Calu3 (cell line): ENCODE measurements around the gene HOXC10. TPM values are rescaled to one million over a fixed set of nuclear protein-coding genes. Genes with fewer than 3 reads are reported as not detected.

ENCODE experiments used
- BruUV-seq: library from RNA; stranded (reverse); fragments of 400-500 nt; replicated peaks from 2 replicates; lab custom pipeline; 2021; lab: Mats Ljungman, UMichigan
- CTCF ChIA-PET: fragments of 300-600 bp; sonication (Branson Sonifier 250); formaldehyde crosslinking; loops from one replicate; lab custom pipeline; 2022; ENCODE audit warnings: antibody characterized with exemption; lab: Charles Lee
- DNase-seq: peaks from one replicate; pipeline ENCODE4 v3.0.0; 2022
- H3K27ac Mint-ChIP-seq: one replicate; pipeline ENCODE4 v1.8.0; 2022; ENCODE audit warnings: mixed read lengths; ENCODE audit not compliant: unreplicated experiment
- H3K27me3 Mint-ChIP-seq: one replicate; pipeline ENCODE4 v1.8.0; 2022; ENCODE audit warnings: mixed read lengths; ENCODE audit not compliant: unreplicated experiment
- H3K36me3 Mint-ChIP-seq: one replicate; pipeline ENCODE4 v1.8.0; 2022; ENCODE audit warnings: mild to moderate bottlenecking, moderate library complexity, mixed read lengths; ENCODE audit not compliant: insufficient read depth, unreplicated experiment
- H3K4me1 Mint-ChIP-seq: one replicate; pipeline ENCODE4 v1.8.0; 2022; ENCODE audit warnings: mild to moderate bottlenecking, low read depth, mixed read lengths; ENCODE audit not compliant: unreplicated experiment
- H3K4me3 Mint-ChIP-seq: one replicate; pipeline ENCODE4 v1.8.0; 2022; ENCODE audit warnings: mild to moderate bottlenecking, low read depth, moderate library complexity, mixed read lengths; ENCODE audit not compliant: unreplicated experiment
- H3K9me3 Mint-ChIP-seq: one replicate; pipeline ENCODE4 v1.8.0; 2022; ENCODE audit warnings: low read depth, mixed read lengths; ENCODE audit not compliant: unreplicated experiment
- CTCF ChIP-seq: fragments of 200-600 bp; IDR thresholded peaks from one replicate; pipeline ENCODE4 v1.8.0; 2022; ENCODE audit warnings: antibody characterized with exemption; ENCODE audit not compliant: unreplicated experiment
- intact Hi-C: fragments of 100-400 bp; cut with micrococcal nuclease; formaldehyde crosslinking; loops from one replicate; pipeline ENCODE4 v1.10.0; 2022; ENCODE audit not compliant: unreplicated experiment
- total RNA-seq: library from RNA; stranded (reverse); gene quantifications from 2 replicates; pipeline ENCODE4 v1.2.3, GENCODE V29; 2022

Gene HOXC10
- total RNA-seq, 1 experiment from 2014 or later = 0.71 TPM

GRCh38 chr12:54017878-54018467, 33.0 kb downstream of the HOXC10 start:
- Mint-ChIP-seq H3K4me1 (no peaks in the 10 kb centered on the region), H3K27ac (no peak overlapping the region), H3K36me3 (peaks cover 11% of the 10 kb centered on the region), H3K4me3 (peak overlapping the region; percentile 77), H3K27me3 (peaks cover 80% of the 10 kb centered on the region), H3K9me3 (no peaks in the 10 kb centered on the region)
- DNase-seq = peak; percentile 81
- CTCF ChIA-PET = interaction anchor here (0.6 to 2.2 kb wide), 15 partner anchors 8 to 260 kb away, joined by 3 to 25 read pairs (median 6); partner anchors contain the start of genes HOXC5, HOXC6, HOXC8 and SMUG1
- no TSS peak for BruUV-seq
- intact Hi-C loops = no loop called here
- no peak for TF ChIP-seq CTCF

GRCh38 chr12:54018468-54018984, 33.6 kb downstream of the HOXC10 start:
- TF ChIP-seq CTCF = no peak
- Mint-ChIP-seq H3K4me3 (peak overlapping the region; percentile 77), H3K4me1 (no peaks in the 10 kb centered on the region), H3K27ac (no peak overlapping the region), H3K27me3 (peaks cover 80% of the 10 kb centered on the region), H3K36me3 (peaks cover 11% of the 10 kb centered on the region), H3K9me3 (no peaks in the 10 kb centered on the region)
- no TSS peak for BruUV-seq
- no peak for DNase-seq
- intact Hi-C loops = no loop called here
- CTCF ChIA-PET = interaction anchor here (1.8 to 2.2 kb wide), 2 partner anchors 10 to 14 kb away, joined by 7 to 25 read pairs; partner anchors contain the start of genes HOXC5 and HOXC6

GRCh38 chr12:54019091-54019811, 34.3 kb downstream of the HOXC10 start:
- no peak for TF ChIP-seq CTCF
- Mint-ChIP-seq H3K27ac (no peak overlapping the region), H3K36me3 (peaks cover 11% of the 10 kb centered on the region), H3K4me3 (no peak overlapping the region), H3K9me3 (no peaks in the 10 kb centered on the region), H3K27me3 (peaks cover 80% of the 10 kb centered on the region), H3K4me1 (no peaks in the 10 kb centered on the region)
- DNase-seq = no peak
- intact Hi-C loops = no loop called here
- BruUV-seq = no TSS peak
- CTCF ChIA-PET = no interaction called here

GRCh38 chr12:54019924-54020590, 35.1 kb downstream of the HOXC10 start:
- BruUV-seq = no TSS peak
- Mint-ChIP-seq H3K4me1 (no peaks in the 10 kb centered on the region), H3K9me3 (no peaks in the 10 kb centered on the region), H3K27ac (no peak overlapping the region), H3K4me3 (no peak overlapping the region), H3K27me3 (peaks cover 80% of the 10 kb centered on the region), H3K36me3 (peaks cover 11% of the 10 kb centered on the region)
- CTCF ChIA-PET = no interaction called here
- DNase-seq = no peak
- TF ChIP-seq CTCF = no peak
- intact Hi-C loops = no loop called here
